ENCODE data around the gene VPS9D1. TPM values are rescaled to one million over a fixed set of nuclear protein-coding genes. Genes with fewer than 3 reads are reported as not detected.

The VPS9D1 gene
- total RNA-seq, 1 donor from 2014 or later, result 12.2 TPM

- no peaks in the 10 kb centered on the region for H3K9me3 Mint-ChIP-seq (ENCODE audit: unreplicated experiment)
- H3K4me1 Mint-ChIP-seq (ENCODE audit: unreplicated experiment), result no peaks in the 10 kb centered on the region
- H3K27me3 Mint-ChIP-seq (ENCODE audit: unreplicated experiment), result peaks cover 2% of the 10 kb centered on the region
- H3K4me3 Mint-ChIP-seq (ENCODE audit: unreplicated experiment), result no peak overlapping the region
- H3K27ac Mint-ChIP-seq (ENCODE audit: unreplicated experiment), result no peak overlapping the region
- peaks cover 39% of the 10 kb centered on the region for H3K36me3 Mint-ChIP-seq (ENCODE audit: low read depth, unreplicated experiment)
- no peak for DNase-seq (ENCODE audit: low spot score)
- no peak for TF ChIP-seq CTCF (IDR thresholded peaks at IDR 0.05; ENCODE audit: unreplicated experiment)
Observed at GRCh38 chr16:89738538-89739317, 18.0 kb upstream of the VPS9D1 start.

GRCh38 chr16:89738072-89738377, 17.3 kb upstream of the VPS9D1 start:
- peaks cover 39% of the 10 kb centered on the region for H3K36me3 Mint-ChIP-seq (ENCODE audit: low read depth, unreplicated experiment)
- no peaks in the 10 kb centered on the region for H3K9me3 Mint-ChIP-seq (ENCODE audit: unreplicated experiment)
- H3K4me1 Mint-ChIP-seq (ENCODE audit: unreplicated experiment), result no peaks in the 10 kb centered on the region
- H3K27ac Mint-ChIP-seq (ENCODE audit: unreplicated experiment), result no peak overlapping the region
- no peak for TF ChIP-seq CTCF (IDR thresholded peaks at IDR 0.05; ENCODE audit: unreplicated experiment)
- DNase-seq (ENCODE audit: low spot score), result no peak
- H3K27me3 Mint-ChIP-seq (ENCODE audit: unreplicated experiment), result peaks cover 3% of the 10 kb centered on the region
- H3K4me3 Mint-ChIP-seq (ENCODE audit: unreplicated experiment), result no peak overlapping the region

GRCh38 chr16:89737341-89738071, 16.8 kb upstream of the VPS9D1 start:
- Mint-ChIP-seq H3K4me3 (ENCODE audit: unreplicated experiment) (peak overlapping the region; percentile 47), H3K9me3 (ENCODE audit: unreplicated experiment) (no peaks in the 10 kb centered on the region), H3K27ac (ENCODE audit: unreplicated experiment) (no peak overlapping the region), H3K4me1 (ENCODE audit: unreplicated experiment) (no peaks in the 10 kb centered on the region), H3K27me3 (ENCODE audit: unreplicated experiment) (peaks cover 4% of the 10 kb centered on the region), H3K36me3 (ENCODE audit: low read depth, unreplicated experiment) (peaks cover 44% of the 10 kb centered on the region)
- no peak for DNase-seq (ENCODE audit: low spot score)
- TF ChIP-seq CTCF (IDR thresholded peaks at IDR 0.05; ENCODE audit: unreplicated experiment), result no peak

- TF ChIP-seq CTCF (IDR thresholded peaks at IDR 0.05; ENCODE audit: unreplicated experiment), result no peak
- no peak overlapping the region for H3K27ac Mint-ChIP-seq (ENCODE audit: unreplicated experiment)
- peaks cover 50% of the 10 kb centered on the region for H3K36me3 Mint-ChIP-seq (ENCODE audit: low read depth, unreplicated experiment)
- DNase-seq (ENCODE audit: low spot score), result no peak
- no peaks in the 10 kb centered on the region for H3K9me3 Mint-ChIP-seq (ENCODE audit: unreplicated experiment)
- no peak overlapping the region for H3K4me3 Mint-ChIP-seq (ENCODE audit: unreplicated experiment)
- H3K27me3 Mint-ChIP-seq (ENCODE audit: unreplicated experiment), result peaks cover 7% of the 10 kb centered on the region
- no peaks in the 10 kb centered on the region for H3K4me1 Mint-ChIP-seq (ENCODE audit: unreplicated experiment)
Observed at GRCh38 chr16:89736554-89736953, 15.9 kb upstream of the VPS9D1 start.

- Mint-ChIP-seq H3K4me3 (ENCODE audit: unreplicated experiment) (no peak overlapping the region), H3K4me1 (ENCODE audit: unreplicated experiment) (no peaks in the 10 kb centered on the region), H3K27me3 (ENCODE audit: unreplicated experiment) (peaks cover 11% of the 10 kb centered on the region), H3K9me3 (ENCODE audit: unreplicated experiment) (no peaks in the 10 kb centered on the region), H3K36me3 (ENCODE audit: low read depth, unreplicated experiment) (peaks cover 48% of the 10 kb centered on the region), H3K27ac (ENCODE audit: unreplicated experiment) (no peak overlapping the region)
- TF ChIP-seq CTCF (IDR thresholded peaks at IDR 0.05; ENCODE audit: unreplicated experiment), result no peak
- no peak for DNase-seq (ENCODE audit: low spot score)
Observed at GRCh38 chr16:89733792-89734191, 13.1 kb upstream of the VPS9D1 start.

Data from endothelial cell (in vitro differentiated cells).